Vagina (tissue), 2 donors: ENCODE measurements around the gene CNDP1. TPM values are rescaled to one million over a fixed set of nuclear protein-coding genes. Genes with fewer than 3 reads are reported as not detected.

ENCODE experiments used
- DNase-seq, 2 donors: peaks; one replicate each; pipeline ENCODE4 v3.0.0-alpha.2; 2017; ENCODE audit errors: extremely low spot score in 2 of 2
- H3K27ac ChIP-seq: fragments of 200-600 bp; sonication (generic); one replicate; pipeline ENCODE4 v1.5.1; 2019
- H3K27me3 ChIP-seq: fragments of 200-600 bp; sonication (generic); one replicate; pipeline ENCODE4 v1.5.1; 2019
- H3K36me3 ChIP-seq, 2 donors: fragments of 200-600 bp; sonication (generic); one replicate each; pipeline ENCODE4 v1.5.1; 2017 to 2019
- H3K4me1 ChIP-seq: fragments of 200-600 bp; sonication (generic); one replicate; pipeline ENCODE4 v1.5.1; 2019
- H3K4me3 ChIP-seq, 2 donors: fragments of 200-600 bp; sonication (generic); 1 replicate in 1 of 2; 2 replicates in 1 of 2; pipeline ENCODE4 v1.5.1; 2016 to 2019
- H3K9me3 ChIP-seq: fragments of 200-600 bp; sonication (generic); one replicate; pipeline ENCODE4 v1.5.1; 2019
- POLR2A ChIP-seq, 2 donors: fragments of 450-650 bp; IDR thresholded peaks; one replicate each; pipeline ENCODE4 v1.6.1; 2017; ENCODE audit warnings: antibody characterized with exemption in 2 of 2, mild to moderate bottlenecking in 2 of 2, moderate library complexity in 2 of 2
- POLR2AphosphoS5 ChIP-seq, 2 donors: sonication (generic); formaldehyde crosslinking; IDR thresholded peaks; one replicate each; pipeline ENCODE4 v1.9.0; 2017; ENCODE audit warnings: antibody characterized with exemption in 2 of 2, mild to moderate bottlenecking in 2 of 2, low read depth in 1 of 2; ENCODE audit not compliant: insufficient read depth in 1 of 2
- intact Hi-C: fragments of 100-400 bp; cut with DNase I; formaldehyde crosslinking; loops from one replicate; pipeline ENCODE4 v1.15.1; 2023
- total RNA-seq: library from RNA; depleted of rRNA; stranded (reverse); fragments of >200 nt; gene quantifications from one replicate; pipeline ENCODE4 v1.2.3, GENCODE V29; 2016
- TF ChIP-seq, protein P1 (sequence below), 3 experiments: fragments of 450-650 bp in 2 of 3; fragments of 200-600 bp in 1 of 3; sonication (generic) in 1 of 3; IDR thresholded peaks; one replicate each; pipeline ENCODE4 v1.5.1; 2017 to 2019; ENCODE audit warnings: antibody characterized with exemption in 3 of 3, mild to moderate bottlenecking in 2 of 3, moderate library complexity in 2 of 3

The CNDP1 gene
- total RNA-seq, 1 donor from 2014 or later, result 9.8 TPM

DNA sequence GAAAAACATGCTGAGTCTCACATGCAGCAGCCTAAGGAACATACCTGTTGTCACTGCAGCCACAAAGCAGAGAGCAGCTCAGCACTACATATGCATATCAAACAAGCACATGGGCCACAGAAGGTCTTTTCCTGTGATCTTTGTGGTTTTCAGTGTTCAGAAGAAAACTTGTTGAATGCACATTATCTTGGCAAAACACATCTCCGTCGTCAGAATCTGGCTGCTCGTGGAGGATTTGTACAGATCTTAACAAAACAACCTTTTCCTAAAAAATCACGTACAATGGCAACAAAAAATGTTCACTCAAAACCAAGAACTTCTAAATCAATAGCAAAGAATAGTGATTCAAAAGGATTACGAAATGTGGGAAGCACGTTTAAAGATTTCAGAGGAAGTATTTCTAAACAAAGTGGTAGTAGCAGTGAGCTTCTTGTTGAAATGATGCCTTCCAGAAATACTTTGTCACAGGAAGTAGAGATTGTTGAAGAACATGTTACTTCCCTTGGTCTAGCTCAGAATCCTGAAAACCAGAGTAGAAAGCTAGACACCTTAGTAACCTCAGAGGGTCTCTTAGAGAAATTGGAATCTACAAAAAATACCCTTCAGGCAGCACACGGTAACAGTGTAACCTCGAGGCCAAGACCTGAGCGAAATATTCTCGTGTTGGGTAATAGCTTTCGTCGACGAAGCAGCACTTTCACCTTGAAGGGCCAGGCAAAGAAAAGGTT, 97.5 kb downstream of the CNDP1 start:
- H3K36me3 ChIP-seq, result peaks cover 0 to 10% of the 10 kb centered on the region in 2 donors
- H3K9me3 ChIP-seq, result no peaks in the 10 kb centered on the region
- H3K4me1 ChIP-seq, result no peaks in the 10 kb centered on the region
- intact Hi-C loops, result no loop called here
- H3K4me3 ChIP-seq, result no peak overlapping the region
- H3K27me3 ChIP-seq, result no peaks in the 10 kb centered on the region
- DNase-seq, result no peak
- TF ChIP-seq POLR2A (IDR thresholded peaks at IDR 0.05) (no peak), POLR2AphosphoS5 (IDR thresholded peaks at IDR 0.05; ENCODE audit: insufficient read depth in 1 of 2, low read depth in 1 of 2) (no peak)
- TF ChIP-seq, protein P1, sequence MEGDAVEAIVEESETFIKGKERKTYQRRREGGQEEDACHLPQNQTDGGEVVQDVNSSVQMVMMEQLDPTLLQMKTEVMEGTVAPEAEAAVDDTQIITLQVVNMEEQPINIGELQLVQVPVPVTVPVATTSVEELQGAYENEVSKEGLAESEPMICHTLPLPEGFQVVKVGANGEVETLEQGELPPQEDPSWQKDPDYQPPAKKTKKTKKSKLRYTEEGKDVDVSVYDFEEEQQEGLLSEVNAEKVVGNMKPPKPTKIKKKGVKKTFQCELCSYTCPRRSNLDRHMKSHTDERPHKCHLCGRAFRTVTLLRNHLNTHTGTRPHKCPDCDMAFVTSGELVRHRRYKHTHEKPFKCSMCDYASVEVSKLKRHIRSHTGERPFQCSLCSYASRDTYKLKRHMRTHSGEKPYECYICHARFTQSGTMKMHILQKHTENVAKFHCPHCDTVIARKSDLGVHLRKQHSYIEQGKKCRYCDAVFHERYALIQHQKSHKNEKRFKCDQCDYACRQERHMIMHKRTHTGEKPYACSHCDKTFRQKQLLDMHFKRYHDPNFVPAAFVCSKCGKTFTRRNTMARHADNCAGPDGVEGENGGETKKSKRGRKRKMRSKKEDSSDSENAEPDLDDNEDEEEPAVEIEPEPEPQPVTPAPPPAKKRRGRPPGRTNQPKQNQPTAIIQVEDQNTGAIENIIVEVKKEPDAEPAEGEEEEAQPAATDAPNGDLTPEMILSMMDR (IDR thresholded peaks at IDR 0.05), result no peak
- H3K27ac ChIP-seq, result no peak overlapping the region

DNA sequence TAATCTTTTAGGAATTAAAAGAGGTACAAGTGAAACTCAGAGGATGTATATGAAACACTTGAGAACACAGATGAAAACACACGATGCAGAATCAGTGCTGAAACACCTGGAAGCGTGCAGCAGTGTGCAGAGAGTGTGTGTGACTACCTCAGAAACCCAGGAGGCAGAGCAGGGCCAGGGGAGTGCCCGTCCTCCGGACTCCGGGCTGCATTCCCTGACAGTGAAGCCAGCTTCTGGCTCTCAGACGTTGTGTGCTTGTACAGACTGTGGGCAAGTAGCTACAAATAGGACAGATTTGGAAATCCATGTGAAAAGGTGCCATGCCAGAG, 98.0 kb downstream of the CNDP1 start:
- intact Hi-C loops, result no loop called here
- H3K27me3 ChIP-seq, result no peaks in the 10 kb centered on the region
- no peaks in the 10 kb centered on the region for H3K9me3 ChIP-seq
- H3K36me3 ChIP-seq, result peaks cover 0 to 10% of the 10 kb centered on the region in 2 donors
- DNase-seq, result no peak
- no peak overlapping the region for H3K27ac ChIP-seq
- no peaks in the 10 kb centered on the region for H3K4me1 ChIP-seq
- TF ChIP-seq, protein P1 (IDR thresholded peaks at IDR 0.05), result no peak
- TF ChIP-seq POLR2A (IDR thresholded peaks at IDR 0.05), result no peak
- TF ChIP-seq POLR2AphosphoS5 (IDR thresholded peaks at IDR 0.05; ENCODE audit: insufficient read depth in 1 of 2, low read depth in 1 of 2), result no peak
- H3K4me3 ChIP-seq, result no peak overlapping the region

DNA sequence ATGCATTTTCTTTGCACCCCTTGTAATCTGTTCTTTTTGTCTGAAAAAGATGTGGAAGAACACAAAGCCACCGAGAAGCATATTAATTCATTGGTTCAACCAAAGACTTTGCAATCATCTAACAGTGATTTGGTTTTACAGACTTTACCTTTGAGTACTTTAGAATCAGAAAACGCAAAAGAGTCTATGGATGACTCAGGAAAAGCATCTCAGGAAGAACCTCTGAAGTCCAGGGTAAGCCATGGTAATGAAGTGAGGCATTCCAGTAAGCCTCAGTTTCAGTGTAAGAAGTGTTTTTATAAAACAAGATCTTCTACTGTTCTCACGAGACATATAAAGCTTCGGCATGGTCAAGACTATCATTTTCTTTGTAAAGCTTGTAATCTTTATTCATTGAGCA, 98.6 kb downstream of the CNDP1 start:
- Histone ChIP-seq H3K27ac (no peak overlapping the region), H3K36me3 (peaks cover 0 to 10% of the 10 kb centered on the region in 2 donors), H3K4me1 (no peaks in the 10 kb centered on the region), H3K4me3 (no peak overlapping the region), H3K27me3 (no peaks in the 10 kb centered on the region), H3K9me3 (no peaks in the 10 kb centered on the region)
- TF ChIP-seq, protein P1 (IDR thresholded peaks at IDR 0.05), result no peak
- TF ChIP-seq POLR2A (IDR thresholded peaks at IDR 0.05) (no peak), POLR2AphosphoS5 (IDR thresholded peaks at IDR 0.05; ENCODE audit: insufficient read depth in 1 of 2, low read depth in 1 of 2) (no peak)
- no peak for DNase-seq
- intact Hi-C loops, result no loop called here

DNA sequence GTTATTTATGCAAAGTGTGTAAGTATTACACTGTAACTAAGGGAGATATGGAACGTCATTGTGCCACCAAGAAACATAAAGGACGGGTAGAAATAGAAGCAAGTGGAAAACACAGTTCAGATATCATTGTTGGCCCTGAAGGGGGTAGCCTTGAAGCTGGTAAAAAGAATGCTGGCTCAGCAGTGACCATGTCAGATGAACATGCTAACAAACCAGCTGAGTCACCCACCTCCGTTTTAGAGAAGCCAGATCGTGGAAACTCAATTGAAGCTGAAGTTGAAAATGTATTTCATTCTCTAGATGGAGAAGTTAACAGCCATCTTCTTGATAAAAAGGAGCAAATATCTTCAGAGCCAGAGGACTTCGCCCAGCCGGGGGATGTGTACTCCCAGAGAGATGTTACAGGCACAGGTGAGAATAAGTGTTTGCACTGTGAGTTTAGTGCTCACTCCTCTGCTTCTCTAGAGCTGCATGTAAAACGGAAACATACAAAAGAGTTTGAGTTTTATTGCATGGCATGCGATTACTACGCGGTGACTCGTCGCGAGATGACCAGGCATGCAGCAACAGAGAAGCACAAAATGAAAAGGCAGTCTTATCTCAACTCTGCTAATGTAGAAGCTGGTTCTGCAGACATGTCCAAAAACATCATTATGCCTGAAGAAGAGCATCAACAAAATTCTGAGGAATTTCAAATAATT, 99.5 kb downstream of the CNDP1 start:
- Histone ChIP-seq H3K36me3 (peaks cover 0 to 10% of the 10 kb centered on the region in 2 donors), H3K4me1 (no peaks in the 10 kb centered on the region), H3K27ac (no peak overlapping the region), H3K4me3 (no peak overlapping the region), H3K27me3 (no peaks in the 10 kb centered on the region), H3K9me3 (no peaks in the 10 kb centered on the region)
- TF ChIP-seq POLR2A (IDR thresholded peaks at IDR 0.05) (no peak), POLR2AphosphoS5 (IDR thresholded peaks at IDR 0.05; ENCODE audit: insufficient read depth in 1 of 2, low read depth in 1 of 2) (no peak)
- TF ChIP-seq, protein P1 (IDR thresholded peaks at IDR 0.05), result no peak
- DNase-seq, result no peak
- intact Hi-C loops, result no loop called here
